ENCODE measurements around the gene HEXB.

- no peak for TF ChIP-seq MAX (IDR thresholded peaks at IDR 0.05)
- TF ChIP-seq RAD21 (IDR thresholded peaks at IDR 0.05; ENCODE audit: low read depth) = no peak
- TF ChIP-seq USF1 (IDR thresholded peaks at IDR 0.05) = no peak
- TF ChIP-seq EP300 (IDR thresholded peaks at IDR 0.05; ENCODE audit: borderline replicate concordance) = no peak
- TF ChIP-seq CEBPB (IDR thresholded peaks at IDR 0.05) = no peak
- no peak for TF ChIP-seq YY1 (IDR thresholded peaks at IDR 0.05; ENCODE audit: low read depth)
- TF ChIP-seq TCF12 (IDR thresholded peaks at IDR 0.05; ENCODE audit: low read depth) = no peak
Observed at GRCh38 chr5:74763504-74763903, 78.5 kb downstream of the HEXB start.
